UCSD-AML1 (cell line): ENCODE data around the gene LRGUK.

Experiments
- DNase-seq: peaks from one replicate; lab custom pipeline; 2025; ENCODE audit not compliant: unreplicated experiment; lab: John Stamatoyannopoulos, UW

The LRGUK gene

GRCh38 chr7:134126596-134126965 is 559 bp upstream of the LRGUK start:
- no peak for DNase-seq

- no peak for DNase-seq
These were observed 1.7 kb downstream of the LRGUK start for GRCh38 chr7:134128829-134129228.

DNA sequence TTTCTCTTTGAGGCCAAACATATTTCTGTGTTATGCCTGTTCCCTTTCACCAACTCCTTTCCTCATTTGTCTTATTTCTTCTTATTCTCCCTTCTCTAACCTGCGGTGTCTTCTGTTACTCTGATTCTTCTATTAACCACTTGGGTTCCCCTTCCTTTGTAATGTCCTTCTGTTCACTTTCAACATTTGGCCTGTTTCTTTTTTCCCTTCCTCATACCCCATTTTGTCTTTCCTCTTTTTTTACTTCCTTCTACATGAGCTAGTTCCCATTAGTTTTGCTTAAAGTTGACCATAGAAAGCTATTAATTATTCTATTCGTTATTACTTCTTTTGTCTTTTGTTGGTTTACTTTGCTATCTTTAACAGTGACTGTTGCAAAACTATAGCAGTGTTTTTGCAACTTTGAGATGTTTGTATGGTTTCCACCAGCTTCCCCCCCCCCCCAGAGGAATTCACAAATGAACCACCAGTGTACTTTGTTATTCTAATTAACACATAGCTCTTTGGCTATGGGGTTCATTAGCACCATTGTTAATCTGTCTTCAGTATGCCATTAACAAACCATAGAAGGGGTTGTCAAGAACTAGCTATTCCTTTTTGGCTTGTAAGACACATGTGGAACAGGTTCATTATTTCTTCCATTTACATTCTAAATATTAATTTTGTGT is 2.9 kb downstream of the LRGUK start:
- DNase-seq, result no peak

GRCh38 chr7:134134004-134134403 is 6.9 kb downstream of the LRGUK start:
- DNase-seq, result no peak

DNA sequence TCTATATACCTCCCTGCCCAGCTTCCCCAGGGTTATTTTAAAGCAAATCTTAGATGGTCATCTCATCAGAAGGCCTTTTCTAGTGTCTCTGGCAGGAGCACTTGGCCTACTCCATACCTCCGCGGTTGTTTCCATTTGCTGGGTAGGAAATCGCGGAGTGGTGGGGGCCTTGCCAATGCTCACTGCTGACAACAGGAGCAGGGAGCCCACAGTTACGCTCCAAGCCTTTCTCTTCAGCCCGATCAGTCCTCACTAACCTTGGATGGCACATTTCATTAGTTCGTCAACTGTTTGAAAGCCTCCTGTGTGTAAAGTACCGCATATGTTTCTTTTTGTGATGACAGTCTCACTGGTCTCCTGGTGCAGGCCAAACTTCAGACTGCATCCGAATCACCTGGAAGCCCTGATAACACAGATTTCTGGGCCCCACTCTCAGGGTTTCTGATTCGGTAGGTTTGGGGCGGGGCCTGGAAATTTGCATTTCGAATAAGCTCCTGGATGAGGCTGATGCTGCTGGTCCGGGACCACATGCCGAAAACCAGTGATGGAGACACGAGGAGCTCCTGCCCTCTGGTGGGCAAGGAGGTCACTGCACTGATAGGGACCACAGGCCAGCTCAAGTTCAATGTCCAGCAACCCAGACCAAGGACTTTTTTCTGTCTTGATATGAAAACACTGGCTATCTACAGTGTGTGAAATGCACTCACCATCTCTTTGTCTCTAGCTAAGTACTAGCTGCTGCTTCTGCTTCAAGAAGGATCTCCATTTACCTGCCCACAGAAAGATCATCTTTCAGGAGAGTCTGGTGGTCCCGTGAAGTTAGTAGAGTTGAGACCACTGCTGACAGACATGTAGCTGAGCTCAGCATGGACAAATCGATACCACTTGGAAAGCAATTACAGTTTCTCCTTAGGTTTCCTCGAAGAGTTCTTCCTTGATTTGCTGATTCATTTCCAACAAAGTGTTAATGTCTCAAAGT is 14.0 kb downstream of the LRGUK start:
- DNase-seq, result peak; percentile 18

GRCh38 chr7:134141868-134142264 is 14.7 kb downstream of the LRGUK start:
- DNase-seq, result no peak

DNA sequence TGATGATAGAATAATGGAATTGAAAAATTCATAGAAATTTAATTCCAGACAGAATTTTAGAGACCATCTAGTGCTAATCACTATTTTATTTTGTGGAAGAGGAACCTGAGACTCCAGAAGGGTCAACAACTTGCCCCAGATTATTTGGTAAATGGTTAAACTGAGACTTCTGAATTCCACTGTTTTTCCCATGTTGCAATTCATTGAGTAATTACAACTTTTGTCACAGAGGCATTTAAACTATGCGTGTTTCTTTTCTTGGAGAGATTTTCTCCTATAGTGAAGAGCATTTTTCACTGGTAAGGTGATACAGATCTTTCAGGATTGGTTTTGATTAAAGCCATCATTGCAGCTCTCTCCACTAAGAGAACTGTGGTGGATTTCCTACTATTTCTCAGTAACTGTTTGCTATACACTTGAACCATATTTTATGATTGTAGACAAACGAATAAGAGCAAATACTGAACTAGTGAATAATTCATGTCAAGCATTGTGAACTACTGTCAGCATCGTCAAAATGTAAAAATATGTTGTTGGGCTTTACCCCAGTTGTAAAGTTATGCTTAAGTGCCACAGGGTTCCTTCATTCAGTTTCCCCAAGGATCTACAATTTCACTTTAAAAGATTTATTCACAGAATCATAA is 26.5 kb downstream of the LRGUK start:
- DNase-seq, result no peak

GRCh38 chr7:134154581-134155130 is 27.5 kb downstream of the LRGUK start:
- DNase-seq, result no peak

GRCh38 chr7:134155206-134155605 is 28.1 kb downstream of the LRGUK start:
- DNase-seq, result no peak

- DNase-seq, result no peak
These were observed 28.7 kb downstream of the LRGUK start for GRCh38 chr7:134155871-134156270.

DNA sequence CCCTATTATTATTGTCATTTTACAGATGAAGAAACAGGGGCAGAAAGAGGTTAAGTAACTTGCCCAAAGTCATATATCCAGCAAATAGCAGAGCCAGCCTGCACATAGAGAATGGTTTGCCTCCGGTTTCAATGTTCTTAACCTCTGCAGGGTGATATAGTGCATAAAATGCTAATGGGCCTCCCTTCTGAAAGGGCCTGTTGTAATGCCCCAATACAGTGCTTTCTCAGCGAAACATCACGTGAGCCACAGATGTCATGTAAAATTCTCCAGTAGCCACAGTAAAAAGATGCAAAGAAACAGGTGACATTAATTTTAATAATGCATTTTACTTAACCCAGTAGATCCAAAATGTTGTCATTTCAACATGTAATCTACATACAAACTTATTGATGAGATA is 38.1 kb downstream of the LRGUK start:
- DNase-seq, result no peak

GRCh38 chr7:134167250-134167649 is 40.1 kb downstream of the LRGUK start:
- DNase-seq, result no peak

DNA sequence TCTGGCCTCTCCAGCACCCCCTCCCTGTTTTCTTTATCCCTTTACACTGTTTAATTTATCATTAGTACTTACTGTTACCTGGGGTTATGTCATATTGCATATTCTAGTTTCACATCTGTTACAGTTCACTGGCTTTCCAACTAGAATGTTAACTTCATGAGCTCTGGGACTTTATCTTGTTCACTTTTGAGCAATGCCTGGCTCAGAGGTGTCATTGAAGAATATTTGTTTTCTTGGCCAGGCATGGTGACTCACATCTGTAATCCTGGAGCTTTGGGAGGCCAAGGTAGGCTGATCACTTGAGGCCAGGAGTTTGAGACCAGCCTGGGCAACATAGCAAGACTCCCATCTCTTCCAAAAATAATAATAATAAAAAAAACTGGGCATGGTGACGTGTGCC is 40.7 kb downstream of the LRGUK start:
- DNase-seq, result no peak

DNA sequence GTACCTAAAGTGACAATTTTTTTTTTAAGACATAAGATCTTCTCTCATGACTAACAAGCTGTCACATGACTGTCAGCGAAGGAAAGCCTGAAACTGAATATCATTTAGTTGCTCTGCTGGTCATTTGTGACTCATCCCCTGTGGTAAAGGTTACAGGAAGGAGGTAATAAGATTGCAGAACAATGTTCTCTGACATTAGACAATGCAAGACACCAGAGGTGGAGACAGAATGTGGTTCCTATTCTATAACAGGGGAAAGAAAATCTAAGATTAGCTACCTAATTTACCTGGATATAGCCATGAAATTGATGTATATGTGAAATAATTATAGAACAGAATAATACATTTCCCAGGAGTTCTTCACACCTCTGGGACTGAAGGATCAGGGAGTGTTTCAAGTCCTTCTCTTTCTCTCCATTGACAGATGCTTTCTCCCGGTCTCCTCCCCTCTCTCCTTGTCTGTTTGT is 47.7 kb downstream of the LRGUK start:
- DNase-seq, result no peak

DNA sequence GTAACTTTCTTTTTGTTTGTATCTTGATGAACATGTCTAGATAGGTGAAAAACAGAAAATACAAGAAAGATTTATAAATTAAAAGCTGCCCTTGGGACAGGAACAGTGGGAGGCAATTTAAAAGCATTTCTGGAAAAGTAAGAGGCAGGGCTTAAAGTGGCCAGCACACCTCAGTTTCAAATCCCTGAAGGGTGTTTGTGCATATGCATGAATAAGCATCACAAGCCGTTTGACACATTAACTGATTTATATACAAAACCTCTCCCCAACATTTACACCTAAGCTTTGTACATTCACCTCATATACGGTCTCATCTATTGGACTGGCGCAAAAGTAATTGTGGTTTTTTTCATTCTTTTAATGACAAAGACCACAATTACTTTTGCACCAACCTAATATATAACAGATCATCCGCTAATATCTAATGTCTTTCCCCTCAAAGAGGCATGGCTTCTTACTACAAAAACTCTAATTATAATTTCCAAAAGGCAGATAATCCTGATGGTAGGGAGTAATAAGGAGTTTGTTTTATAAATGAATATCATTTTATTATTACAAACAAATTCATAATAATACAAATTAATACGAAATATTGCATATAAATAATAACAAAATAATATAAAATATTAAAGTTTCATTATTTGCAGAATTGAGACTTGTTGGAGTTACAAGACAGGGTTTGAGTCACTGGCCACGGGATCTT is 48.3 kb downstream of the LRGUK start:
- no peak for DNase-seq

DNA sequence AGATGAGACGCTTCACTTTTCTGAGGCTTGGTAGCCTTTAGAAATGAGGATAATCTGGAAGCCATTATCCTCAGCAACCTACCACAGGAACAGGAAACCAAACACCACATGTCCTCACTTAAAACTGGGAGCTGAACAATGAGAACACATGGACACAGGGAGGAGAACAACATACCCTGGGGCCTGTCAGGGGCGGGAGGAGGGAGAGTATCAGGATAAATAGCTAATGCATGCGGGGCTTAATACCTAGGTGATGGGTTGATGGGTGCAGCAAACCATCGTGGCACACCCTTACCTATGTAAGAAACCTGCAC is 48.9 kb downstream of the LRGUK start:
- DNase-seq, result no peak

GRCh38 chr7:134179036-134180011 is 52.2 kb downstream of the LRGUK start:
- DNase-seq, result no peak

GRCh38 chr7:134180376-134180775 is 53.2 kb downstream of the LRGUK start:
- no peak for DNase-seq

DNA sequence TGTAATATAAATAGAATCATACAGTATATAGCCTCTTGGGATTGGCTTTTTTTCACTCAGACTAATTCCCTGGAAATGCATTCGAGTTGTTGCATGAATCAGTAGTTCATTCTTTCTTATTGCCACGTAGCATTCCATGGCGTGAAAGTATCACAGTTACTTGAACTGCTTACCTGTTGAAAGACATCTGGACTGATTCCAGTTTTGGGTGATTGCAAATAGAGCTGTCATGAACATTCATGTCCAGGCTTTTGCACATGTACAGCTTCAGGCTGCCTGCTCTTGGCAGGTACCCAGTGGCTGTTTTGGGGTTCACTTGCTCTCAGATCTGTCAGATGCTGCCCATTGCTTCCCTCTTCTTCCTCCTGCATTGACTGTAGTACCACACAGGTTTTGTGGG is 54.9 kb downstream of the LRGUK start:
- no peak for DNase-seq

- DNase-seq, result no peak
These were observed 57.6 kb downstream of the LRGUK start for GRCh38 chr7:134184767-134185166.
